NT2/D1 (cell line): ENCODE results near the gene RNF144B.

Experiments used
- YY1 ChIP-seq: IDR thresholded peaks from 2 replicates; pipeline ENCODE4 v1.6.1; 2011; ENCODE audit not compliant: insufficient read length, insufficient read depth
- ZNF274 ChIP-seq: IDR thresholded peaks from 2 replicates; pipeline ENCODE4 v1.6.1; 2011; ENCODE audit warnings: mild to moderate bottlenecking, low read depth, low read length

DNA sequence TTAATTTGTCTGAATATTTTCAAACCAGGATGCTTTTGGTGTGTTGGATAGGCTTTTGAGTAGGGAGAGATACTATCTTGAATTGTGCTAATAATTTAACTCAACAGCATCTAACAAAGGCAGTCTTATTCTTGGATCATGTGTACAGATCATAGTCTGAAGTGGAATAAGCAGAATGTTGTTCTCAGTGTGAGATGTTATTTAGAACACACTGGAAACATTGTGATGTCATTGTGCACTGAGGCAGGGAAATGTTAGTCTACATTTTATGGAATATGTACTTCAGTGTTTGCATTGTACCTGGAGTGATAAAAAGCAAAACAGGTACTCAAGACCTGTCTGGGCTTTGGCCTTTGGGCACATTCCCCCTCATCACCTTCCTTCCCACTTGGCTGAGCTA, 35.0 kb downstream of the RNF144B start:
- TF ChIP-seq YY1 (no peak), ZNF274 (no peak)
